ENCODE measurements around the gene OOEP.

Gene OOEP

DNA sequence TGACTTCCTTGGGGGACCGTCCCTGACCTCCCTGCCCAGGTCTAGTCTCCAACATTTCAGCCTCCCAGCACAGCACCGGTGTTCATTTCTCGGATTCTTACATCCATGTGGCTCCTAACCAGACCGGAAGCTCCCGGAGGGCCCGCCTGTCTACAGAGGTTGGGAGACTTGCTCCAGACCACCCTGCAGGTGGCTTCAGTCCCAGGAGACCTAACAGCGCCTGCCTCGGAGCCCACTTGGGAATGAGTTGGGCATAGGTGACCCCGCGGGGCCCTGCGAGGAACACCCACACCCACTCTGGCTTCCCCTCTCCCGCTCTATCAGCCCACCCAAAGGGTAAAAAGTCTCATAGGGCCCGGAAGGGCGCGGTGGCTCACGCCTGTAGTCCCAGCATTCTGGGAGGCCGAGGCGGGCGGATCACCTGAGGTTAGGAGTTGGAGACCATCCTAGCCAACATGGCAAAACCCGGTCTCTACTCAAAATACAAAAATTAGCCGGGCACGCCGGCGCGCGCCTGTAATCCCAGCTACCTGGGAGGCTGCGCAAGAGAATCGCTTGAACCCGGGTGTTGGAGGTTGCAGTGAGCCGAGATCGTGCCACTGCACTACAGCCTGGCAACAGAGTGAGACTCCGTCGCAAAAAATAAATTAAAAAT lies 21.0 kb downstream of the OOEP start:
- TF ChIP-seq, protein P1, sequence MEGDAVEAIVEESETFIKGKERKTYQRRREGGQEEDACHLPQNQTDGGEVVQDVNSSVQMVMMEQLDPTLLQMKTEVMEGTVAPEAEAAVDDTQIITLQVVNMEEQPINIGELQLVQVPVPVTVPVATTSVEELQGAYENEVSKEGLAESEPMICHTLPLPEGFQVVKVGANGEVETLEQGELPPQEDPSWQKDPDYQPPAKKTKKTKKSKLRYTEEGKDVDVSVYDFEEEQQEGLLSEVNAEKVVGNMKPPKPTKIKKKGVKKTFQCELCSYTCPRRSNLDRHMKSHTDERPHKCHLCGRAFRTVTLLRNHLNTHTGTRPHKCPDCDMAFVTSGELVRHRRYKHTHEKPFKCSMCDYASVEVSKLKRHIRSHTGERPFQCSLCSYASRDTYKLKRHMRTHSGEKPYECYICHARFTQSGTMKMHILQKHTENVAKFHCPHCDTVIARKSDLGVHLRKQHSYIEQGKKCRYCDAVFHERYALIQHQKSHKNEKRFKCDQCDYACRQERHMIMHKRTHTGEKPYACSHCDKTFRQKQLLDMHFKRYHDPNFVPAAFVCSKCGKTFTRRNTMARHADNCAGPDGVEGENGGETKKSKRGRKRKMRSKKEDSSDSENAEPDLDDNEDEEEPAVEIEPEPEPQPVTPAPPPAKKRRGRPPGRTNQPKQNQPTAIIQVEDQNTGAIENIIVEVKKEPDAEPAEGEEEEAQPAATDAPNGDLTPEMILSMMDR (IDR thresholded peaks at IDR 0.05; ENCODE audit: insufficient read depth, low read length, poor library complexity, severe bottlenecking): no peak
- no peaks in the 10 kb centered on the region; the same call in 1 of the 2 replicates for H3K27me3 ChIP-seq (replicated peaks; ENCODE audit: control insufficient read depth, insufficient read depth, low read length)
- DNase-seq (ENCODE audit: extremely low read depth, insufficient read length): no peak
- H3K4me3 ChIP-seq (replicated peaks; ENCODE audit: low read depth, low read length): no peak overlapping the region
- no peaks in the 10 kb centered on the region for H3K36me3 ChIP-seq (ENCODE audit: control insufficient read depth, insufficient read depth, low read length)

DNA sequence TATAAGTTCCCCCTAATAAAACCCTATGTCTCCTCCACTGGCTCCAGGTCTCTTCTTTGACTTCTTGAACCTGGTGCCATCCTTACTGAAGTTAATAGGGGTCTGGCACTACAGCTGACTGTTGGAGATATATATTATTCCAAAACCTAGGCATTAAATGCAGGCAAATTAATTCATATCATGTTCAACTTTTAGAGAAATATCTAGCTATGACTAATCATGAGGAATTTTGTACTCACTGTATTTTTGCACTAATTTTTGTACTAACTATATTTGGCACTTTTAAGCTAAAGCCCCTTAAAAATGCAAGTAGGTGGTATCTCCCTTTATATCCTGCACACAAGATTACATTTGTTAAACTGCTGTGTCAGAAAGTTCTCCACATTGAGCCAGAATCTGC lies 26.5 kb downstream of the OOEP start:
- no peak overlapping the region for H3K4me3 ChIP-seq (replicated peaks; ENCODE audit: low read depth, low read length)
- TF ChIP-seq, protein P1 (IDR thresholded peaks at IDR 0.05; ENCODE audit: insufficient read depth, low read length, poor library complexity, severe bottlenecking): no peak
- no peak for DNase-seq (ENCODE audit: extremely low read depth, insufficient read length)
- no peaks in the 10 kb centered on the region for H3K27me3 ChIP-seq (replicated peaks; ENCODE audit: control insufficient read depth, insufficient read depth, low read length)
- H3K36me3 ChIP-seq (ENCODE audit: control insufficient read depth, insufficient read depth, low read length): no peaks in the 10 kb centered on the region

DNA sequence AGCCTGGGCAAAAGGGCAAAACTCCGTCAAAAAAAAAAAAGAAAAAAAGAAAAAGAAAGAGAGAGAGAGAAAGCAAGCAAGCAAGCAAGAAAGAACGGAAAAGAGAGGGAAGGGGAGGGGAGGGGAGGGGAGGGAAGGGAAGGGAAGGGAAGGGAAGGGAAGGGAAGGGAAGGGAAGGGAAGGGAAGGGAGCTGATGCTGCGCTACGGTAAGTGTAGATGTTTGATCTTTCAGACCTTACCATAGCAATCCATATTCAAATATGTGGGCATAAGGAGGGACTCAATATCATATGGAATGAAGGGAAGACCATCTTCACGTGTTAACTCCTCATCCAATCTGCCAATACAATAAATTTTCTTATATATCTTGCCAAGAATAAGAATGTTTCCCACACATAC lies 27.5 kb downstream of the OOEP start:
- TF ChIP-seq, protein P1 (IDR thresholded peaks at IDR 0.05; ENCODE audit: insufficient read depth, low read length, poor library complexity, severe bottlenecking): no peak

DNA sequence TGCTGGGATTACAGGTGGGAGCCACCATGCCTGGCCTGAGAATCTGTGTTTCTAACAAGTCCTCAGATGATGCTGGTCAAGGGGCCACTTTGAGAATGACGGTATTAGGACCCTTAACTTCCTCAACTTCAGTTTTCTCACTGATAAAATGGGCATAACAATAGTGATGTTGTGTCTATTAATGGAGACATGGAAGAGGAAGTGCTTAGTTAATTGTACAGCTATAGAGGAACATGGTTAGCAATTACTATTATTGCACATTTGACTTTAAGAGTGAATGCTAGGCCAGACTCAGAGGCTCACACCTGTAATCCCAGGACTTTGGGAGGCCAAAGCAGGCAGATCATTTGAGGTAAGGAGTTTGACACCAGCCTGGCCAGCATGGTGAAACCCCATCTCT lies 28.4 kb downstream of the OOEP start:
- H3K4me3 ChIP-seq (replicated peaks; ENCODE audit: low read depth, low read length): no peak overlapping the region
- TF ChIP-seq, protein P1 (IDR thresholded peaks at IDR 0.05; ENCODE audit: insufficient read depth, low read length, poor library complexity, severe bottlenecking): no peak
- DNase-seq (ENCODE audit: extremely low read depth, insufficient read length): no peak
- H3K27me3 ChIP-seq (replicated peaks; ENCODE audit: control insufficient read depth, insufficient read depth, low read length): no peaks in the 10 kb centered on the region
- no peaks in the 10 kb centered on the region for H3K36me3 ChIP-seq (ENCODE audit: control insufficient read depth, insufficient read depth, low read length)

More for the DNA sequence above, 27.5 kb downstream of the OOEP start:
- no peaks in the 10 kb centered on the region for H3K36me3 ChIP-seq (ENCODE audit: control insufficient read depth, insufficient read depth, low read length)
- DNase-seq (ENCODE audit: extremely low read depth, insufficient read length): no peak
- no peaks in the 10 kb centered on the region for H3K27me3 ChIP-seq (replicated peaks; ENCODE audit: control insufficient read depth, insufficient read depth, low read length)
- no peak overlapping the region for H3K4me3 ChIP-seq (replicated peaks; ENCODE audit: low read depth, low read length)

DNA sequence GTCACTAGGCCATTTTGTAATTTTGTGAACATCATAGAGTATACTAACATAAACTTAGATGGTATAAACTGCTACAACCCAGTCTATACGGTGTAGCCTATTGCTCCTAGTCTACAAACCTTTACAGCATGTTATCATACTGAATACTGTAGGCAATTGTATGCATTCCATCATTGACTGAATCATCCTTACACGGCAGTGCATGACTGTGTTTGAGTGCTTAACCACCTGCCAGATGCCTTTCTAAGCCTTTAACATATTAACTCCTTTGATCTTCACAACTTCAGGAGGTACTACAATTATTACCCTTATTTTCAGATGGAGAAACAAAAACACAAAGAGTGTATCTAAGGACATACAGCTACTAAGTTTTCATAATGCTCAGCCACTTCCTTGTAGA lies 29.6 kb downstream of the OOEP start:
- H3K4me3 ChIP-seq (replicated peaks; ENCODE audit: low read depth, low read length): no peak overlapping the region
- no peaks in the 10 kb centered on the region for H3K27me3 ChIP-seq (replicated peaks; ENCODE audit: control insufficient read depth, insufficient read depth, low read length)
- no peaks in the 10 kb centered on the region for H3K36me3 ChIP-seq (ENCODE audit: control insufficient read depth, insufficient read depth, low read length)
- DNase-seq (ENCODE audit: extremely low read depth, insufficient read length): no peak
- TF ChIP-seq, protein P1 (IDR thresholded peaks at IDR 0.05; ENCODE audit: insufficient read depth, low read length, poor library complexity, severe bottlenecking): no peak

DNA sequence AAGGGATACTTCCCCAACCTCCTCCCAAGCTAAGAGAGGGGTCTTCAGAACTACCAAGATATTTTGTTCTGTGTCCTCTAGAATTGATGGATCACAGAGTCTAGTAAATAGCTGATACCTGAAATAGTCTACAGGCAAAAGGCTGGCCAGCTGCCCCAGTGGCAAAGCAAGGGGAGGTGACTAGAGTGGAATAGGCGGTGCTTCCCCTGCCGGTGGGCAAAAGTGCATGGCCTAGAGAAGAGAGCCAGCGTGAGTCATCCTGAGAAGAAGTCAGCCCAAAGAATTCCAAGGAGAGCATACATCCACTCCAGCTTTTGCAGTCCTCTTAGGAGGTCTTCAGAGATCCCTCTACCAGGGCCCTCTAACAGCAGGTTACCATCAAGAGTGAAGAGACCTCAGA lies 30.4 kb downstream of the OOEP start:
- TF ChIP-seq, protein P1 (IDR thresholded peaks at IDR 0.05; ENCODE audit: insufficient read depth, low read length, poor library complexity, severe bottlenecking): no peak
- H3K27me3 ChIP-seq (replicated peaks; ENCODE audit: control insufficient read depth, insufficient read depth, low read length): no peaks in the 10 kb centered on the region
- no peaks in the 10 kb centered on the region for H3K36me3 ChIP-seq (ENCODE audit: control insufficient read depth, insufficient read depth, low read length)
- no peak for DNase-seq (ENCODE audit: extremely low read depth, insufficient read length)
- H3K4me3 ChIP-seq (replicated peaks; ENCODE audit: low read depth, low read length): no peak overlapping the region
